Measurements from ENCODE around the gene SKAP1. TPM values are rescaled to one million over a fixed set of nuclear protein-coding genes. Genes with fewer than 3 reads are reported as not detected.

The SKAP1 gene
- total RNA-seq, 2 experiments from 2014 or later = 1.2 TPM; not detected in 1

- no peak for TF ChIP-seq EZH2phosphoT487 (IDR thresholded peaks at IDR 0.05; ENCODE audit: borderline replicate concordance, low read depth, low read length)
- TF ChIP-seq CTCF (conservative IDR thresholded peaks at IDR 0.05; ENCODE audit: low read length) = no peak
- Histone ChIP-seq H3K27ac (ENCODE audit: low read depth, low read length, poor library complexity, severe bottlenecking) (no peak overlapping the region), H3K4me2 (ENCODE audit: low read length) (no peak overlapping the region), H4K20me1 (ENCODE audit: insufficient read depth, low read length) (no peaks in the 10 kb centered on the region), H2AFZ (ENCODE audit: low read length) (no peak overlapping the region), H3K9me2 (ENCODE audit: insufficient read depth, low read length) (no peaks in the 10 kb centered on the region), H3K9me3 (ENCODE audit: low read length) (no peaks in the 10 kb centered on the region), H3K4me3 (ENCODE audit: low read depth, low read length, poor library complexity, severe bottlenecking) (no peak overlapping the region), H3K4me1 (ENCODE audit: insufficient read depth, low read length, poor library complexity, severe bottlenecking) (peaks cover 5% of the 10 kb centered on the region), H3K79me2 (ENCODE audit: insufficient read depth, low read depth, low read length) (no peaks in the 10 kb centered on the region), H3K36me3 (ENCODE audit: insufficient read depth, low read length) (no peaks in the 10 kb centered on the region)
- no TSS peak for BruUV-seq (replicated peaks)
- DNase-seq (ENCODE audit: low spot score) = no peak
- ChIA-PET POLR2A (interaction anchor here (0.7 kb wide), 1 partner anchor 465 kb away, joined by 6 read pairs; no protein-coding TSS in a partner anchor), CTCF (ENCODE audit: unreplicated experiment) (interaction anchor here (0.6 kb wide), 1 partner anchor 280 kb away, joined by 4 read pairs; no protein-coding TSS in a partner anchor)
- intact Hi-C loops (cut with micrococcal nuclease; ENCODE audit: unreplicated experiment) = no loop called here
These were observed 190.4 kb downstream of the SKAP1 start for GRCh38 chr17:48239603-48239995.

- intact Hi-C loops (cut with micrococcal nuclease; ENCODE audit: unreplicated experiment) = no loop called here
- BruUV-seq (replicated peaks) = no TSS peak
- POLR2A ChIA-PET = interaction anchor here (0.5 to 1.0 kb wide), 2 partner anchors 42 to 68 kb away, joined by 3 read pairs; no protein-coding TSS in a partner anchor
- H3K4me2 ChIP-seq (ENCODE audit: low read length) = no peak overlapping the region
- no peaks in the 10 kb centered on the region for H3K36me3 ChIP-seq (ENCODE audit: insufficient read depth, low read length)
- no peak overlapping the region for H3K27ac ChIP-seq (ENCODE audit: low read depth, low read length, poor library complexity, severe bottlenecking)
- no peak for TF ChIP-seq CTCF (conservative IDR thresholded peaks at IDR 0.05; ENCODE audit: low read length)
- H3K4me1 ChIP-seq (ENCODE audit: insufficient read depth, low read length, poor library complexity, severe bottlenecking) = peaks cover 2% of the 10 kb centered on the region
- no peaks in the 10 kb centered on the region for H3K9me3 ChIP-seq (ENCODE audit: low read length)
- no peak overlapping the region for H3K4me3 ChIP-seq (ENCODE audit: low read depth, low read length, poor library complexity, severe bottlenecking)
- H3K79me2 ChIP-seq (ENCODE audit: insufficient read depth, low read depth, low read length) = no peaks in the 10 kb centered on the region
- DNase-seq (ENCODE audit: low spot score) = no peak
- CTCF ChIA-PET (ENCODE audit: unreplicated experiment) = no interaction called here
- no peaks in the 10 kb centered on the region for H3K9me2 ChIP-seq (ENCODE audit: insufficient read depth, low read length)
- no peaks in the 10 kb centered on the region for H4K20me1 ChIP-seq (ENCODE audit: insufficient read depth, low read length)
- no peak overlapping the region for H2AFZ ChIP-seq (ENCODE audit: low read length)
These were observed 190.9 kb downstream of the SKAP1 start for GRCh38 chr17:48238933-48239602.

DNA sequence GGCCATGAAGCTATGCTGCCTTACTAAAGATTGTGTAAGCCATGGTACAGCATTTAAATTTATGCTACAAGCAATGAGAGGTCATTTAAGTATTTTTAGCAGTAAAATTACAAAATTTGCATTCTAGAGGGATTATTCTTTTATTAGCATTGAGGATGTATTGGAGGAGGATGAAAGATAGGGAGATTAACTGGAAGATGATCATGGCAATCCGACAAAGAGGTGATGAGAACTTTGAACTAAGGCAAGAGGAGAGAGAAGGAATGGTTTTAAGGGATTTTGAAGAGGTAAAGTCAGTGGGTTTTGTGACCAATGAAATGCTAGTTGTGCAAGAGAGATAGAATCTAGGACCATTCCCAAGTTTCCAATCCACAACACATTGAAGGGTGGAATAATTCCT, 192.6 kb downstream of the SKAP1 start:
- ChIA-PET POLR2A (no interaction called here), CTCF (ENCODE audit: unreplicated experiment) (no interaction called here)
- Histone ChIP-seq H3K36me3 (ENCODE audit: insufficient read depth, low read length) (no peaks in the 10 kb centered on the region), H3K4me2 (ENCODE audit: low read length) (no peak overlapping the region), H3K4me1 (ENCODE audit: insufficient read depth, low read length, poor library complexity, severe bottlenecking) (no peaks in the 10 kb centered on the region), H3K9me2 (ENCODE audit: insufficient read depth, low read length) (no peaks in the 10 kb centered on the region), H4K20me1 (ENCODE audit: insufficient read depth, low read length) (no peaks in the 10 kb centered on the region), H3K27ac (ENCODE audit: low read depth, low read length, poor library complexity, severe bottlenecking) (no peak overlapping the region), H3K9me3 (ENCODE audit: low read length) (no peaks in the 10 kb centered on the region), H3K79me2 (ENCODE audit: insufficient read depth, low read depth, low read length) (no peaks in the 10 kb centered on the region), H2AFZ (ENCODE audit: low read length) (no peak overlapping the region), H3K4me3 (ENCODE audit: low read depth, low read length, poor library complexity, severe bottlenecking) (no peak overlapping the region)
- no TSS peak for BruUV-seq (replicated peaks)
- DNase-seq (ENCODE audit: low spot score) = no peak
- intact Hi-C loops (cut with micrococcal nuclease; ENCODE audit: unreplicated experiment) = no loop called here
- TF ChIP-seq CTCF (conservative IDR thresholded peaks at IDR 0.05; ENCODE audit: low read length) (no peak), EZH2phosphoT487 (IDR thresholded peaks at IDR 0.05; ENCODE audit: borderline replicate concordance, low read depth, low read length) (no peak)

Measured in OCI-LY7 (cell line).